Activated T-cell treated with anti-CD3 and anti-CD28 coated beads, Interleukin-2, amount 50 U/mL, for 4 hours (primary cell): ENCODE data around the gene TSC2. TPM values are rescaled to one million over a fixed set of nuclear protein-coding genes. Genes with fewer than 3 reads are reported as not detected.
"Not testable (repeated sequence)": the region's sequence is repeated elsewhere in the genome, so short reads cannot be mapped to it uniquely, and the experiment has no call there.

ENCODE experiments used
- ATAC-seq, 2 donors: fragments of 200-7000 bp; cut with Tn5 transposase; one replicate each; pipeline ENCODE4 v1.10.0; 2021
- DNase-seq: peaks from one replicate; pipeline ENCODE4 v3.0.0-alpha.2; 2020
- H3K27me3 Mint-ChIP-seq: one replicate; pipeline ENCODE4 v1.8.0; 2021; ENCODE audit warnings: low read depth, mixed read lengths
- H3K36me3 Mint-ChIP-seq: one replicate; pipeline ENCODE4 v1.8.0; 2022; ENCODE audit warnings: mixed read lengths; ENCODE audit not compliant: insufficient read depth
- H3K4me1 Mint-ChIP-seq: one replicate; pipeline ENCODE4 v1.8.0; 2021; ENCODE audit warnings: low read depth, mixed read lengths
- H3K4me3 Mint-ChIP-seq: one replicate; pipeline ENCODE4 v1.8.0; 2021; ENCODE audit warnings: mild to moderate bottlenecking, moderate library complexity, mixed read lengths
- H3K9me3 Mint-ChIP-seq: one replicate; pipeline ENCODE4 v1.8.0; 2021; ENCODE audit warnings: mixed read lengths
- total RNA-seq, 3 donors: library from RNA; stranded (reverse); gene quantifications; one replicate each; pipeline ENCODE4 v1.2.1, GENCODE V29; 2021

TSC2 gene
- total RNA-seq, 3 donors from 2014 or later, result 87.6 to 98.0 (median 94.5) TPM

DNA sequence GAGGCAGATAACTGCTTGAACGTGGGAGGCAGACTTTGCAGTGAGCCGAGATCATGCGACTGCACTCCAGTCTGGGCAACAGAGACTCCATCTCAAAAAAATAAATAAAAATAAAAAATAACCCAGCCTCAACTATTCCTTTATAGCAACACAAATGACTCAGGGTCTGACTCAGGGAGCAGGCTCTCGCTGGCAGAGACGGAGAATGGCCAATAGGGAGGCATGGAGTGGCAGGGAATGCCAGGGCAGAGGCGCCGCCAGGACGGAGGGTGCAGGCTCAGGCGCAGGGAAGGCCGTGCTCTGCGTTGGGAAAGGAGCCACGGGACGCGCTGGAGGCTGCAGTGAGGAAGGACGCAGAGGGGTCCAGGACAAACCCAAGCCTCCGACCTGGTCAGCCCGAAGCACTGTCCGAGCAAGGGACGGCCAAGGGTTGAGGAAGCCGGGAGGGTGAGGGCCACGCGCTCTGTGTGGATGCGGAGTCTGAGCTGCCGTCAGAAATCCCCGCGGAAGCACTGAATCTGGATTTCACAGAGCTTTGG, 47.6 kb downstream of the TSC2 start:
- Mint-ChIP-seq H3K4me3 (no peak overlapping the region), H3K4me1 (no peaks in the 10 kb centered on the region), H3K9me3 (no peaks in the 10 kb centered on the region), H3K36me3 (peaks cover 4% of the 10 kb centered on the region), H3K27me3 (no peaks in the 10 kb centered on the region)
- DNase-seq, result no peak
- no peak for ATAC-seq

DNA sequence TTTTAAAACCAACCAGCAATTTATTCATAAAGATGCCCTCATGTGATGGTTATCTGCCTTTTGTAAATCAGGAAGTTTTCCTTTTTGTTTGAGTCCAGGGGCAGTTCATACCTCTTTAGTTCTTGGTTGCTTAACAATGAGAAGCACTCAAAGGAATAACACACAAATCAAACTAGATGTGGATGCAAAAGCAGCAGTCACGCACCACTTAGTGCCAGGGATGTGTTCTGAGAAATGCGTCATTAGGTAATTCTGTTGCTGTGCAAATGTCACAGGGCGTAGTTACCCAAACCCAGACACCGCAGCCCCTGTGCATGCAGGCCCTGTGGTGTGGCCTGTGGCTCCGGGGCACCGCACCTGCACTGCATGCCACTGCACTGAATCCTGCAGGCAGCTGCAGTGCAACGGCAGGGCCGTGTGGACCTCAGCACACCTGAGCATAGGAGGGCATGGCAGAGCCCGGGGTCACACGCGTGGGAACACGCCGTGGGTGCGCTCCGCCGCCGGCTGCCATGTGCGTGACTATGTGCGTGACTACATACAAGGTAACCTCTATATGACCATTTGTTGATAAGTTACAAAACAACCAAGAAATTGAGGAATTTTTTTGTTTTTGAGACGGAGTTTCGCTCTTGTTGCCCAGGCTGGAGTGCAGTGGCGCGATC, 48.3 kb downstream of the TSC2 start:
- H3K4me3 Mint-ChIP-seq, result no peak overlapping the region
- H3K27me3 Mint-ChIP-seq, result no peaks in the 10 kb centered on the region
- H3K9me3 Mint-ChIP-seq, result no peaks in the 10 kb centered on the region
- ATAC-seq (no peak), DNase-seq (no peak)
- H3K4me1 Mint-ChIP-seq, result no peaks in the 10 kb centered on the region
- peaks cover 4% of the 10 kb centered on the region for H3K36me3 Mint-ChIP-seq

DNA sequence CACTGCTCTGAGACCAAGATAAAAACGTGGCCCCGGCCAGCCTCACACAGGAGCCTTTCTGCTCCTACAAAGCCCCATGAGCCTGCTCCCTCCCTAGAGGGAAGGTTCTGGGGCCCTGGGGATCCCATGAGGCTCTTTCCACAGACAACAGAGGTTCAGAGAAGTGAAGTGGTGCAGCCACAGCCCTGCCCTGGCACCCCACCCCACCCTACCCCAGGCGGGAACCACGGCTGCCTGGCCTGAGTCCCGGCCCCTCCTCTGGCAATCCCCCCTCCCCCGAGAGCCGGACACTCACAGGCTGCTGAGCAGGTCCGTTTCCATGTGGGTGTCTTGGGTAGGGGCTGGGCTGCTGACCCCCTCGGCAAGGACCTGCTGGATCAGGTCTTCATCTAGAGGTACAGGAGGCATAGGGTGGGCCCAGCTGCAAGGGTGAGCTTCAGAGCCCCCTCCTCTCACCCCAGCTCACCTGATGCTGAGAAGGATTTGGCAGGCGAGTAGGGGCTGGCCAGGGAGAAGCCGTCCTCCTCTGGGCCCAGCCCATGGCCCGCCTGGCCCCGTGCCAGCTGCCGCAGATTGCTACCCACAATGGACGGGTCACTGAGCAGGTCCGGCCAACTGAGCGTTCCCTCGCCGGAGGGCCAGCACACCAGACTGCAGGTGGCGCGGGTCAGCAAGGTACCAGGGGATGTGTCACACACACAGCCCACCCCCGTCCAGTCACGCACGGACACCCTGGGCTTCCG, 49.2 kb downstream of the TSC2 start:
- H3K4me1 Mint-ChIP-seq, result no peaks in the 10 kb centered on the region
- ATAC-seq, result no peak
- H3K27me3 Mint-ChIP-seq, result no peaks in the 10 kb centered on the region
- no peak overlapping the region for H3K4me3 Mint-ChIP-seq
- peaks cover 8% of the 10 kb centered on the region for H3K36me3 Mint-ChIP-seq
- no peaks in the 10 kb centered on the region for H3K9me3 Mint-ChIP-seq
- DNase-seq, result no peak

DNA sequence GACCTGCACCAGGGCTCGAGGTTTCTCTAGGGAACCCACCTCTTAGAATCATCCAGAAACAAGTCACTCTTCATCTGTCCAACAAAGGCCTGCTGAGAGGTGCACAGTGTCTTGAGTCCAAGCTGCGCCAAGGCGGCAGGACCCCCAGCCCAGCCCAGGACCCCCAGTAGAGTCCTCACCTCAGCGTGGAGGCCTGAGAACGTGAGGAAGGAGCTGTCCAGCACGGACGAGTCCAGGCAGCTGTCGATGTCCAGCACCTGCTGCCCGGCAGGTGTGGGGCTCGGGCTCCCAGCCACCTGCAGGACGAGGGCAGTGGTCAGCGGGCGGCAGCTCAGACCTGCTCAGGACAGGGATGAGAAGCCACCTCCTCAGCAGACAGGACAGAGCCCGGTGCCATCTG, 49.9 kb downstream of the TSC2 start:
- not testable (repeated sequence) for DNase-seq, H3K36me3 Mint-ChIP-seq, H3K4me1 Mint-ChIP-seq, ATAC-seq, H3K9me3 Mint-ChIP-seq, H3K27me3 Mint-ChIP-seq, H3K4me3 Mint-ChIP-seq

DNA sequence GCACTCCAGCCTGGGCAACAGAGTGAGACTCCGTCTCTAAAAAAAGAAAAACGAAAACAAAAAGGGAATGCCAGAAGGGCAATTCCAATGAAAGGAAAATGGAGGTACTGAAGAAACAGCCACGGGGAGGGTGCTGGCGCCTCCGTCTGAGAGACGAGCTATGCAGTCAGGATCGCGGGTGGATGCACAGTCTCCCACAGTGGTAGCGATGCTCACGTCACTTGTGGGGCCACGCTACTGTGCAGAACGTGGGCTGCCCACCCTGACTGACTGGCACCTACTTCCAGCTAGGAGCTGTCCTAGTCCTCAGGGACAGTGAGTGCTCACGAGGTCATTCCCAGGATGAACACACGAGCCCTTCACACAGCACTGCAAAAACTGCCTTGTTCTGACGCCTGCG, 53.8 kb downstream of the TSC2 start:
- H3K27me3 Mint-ChIP-seq, ATAC-seq, DNase-seq, H3K4me3 Mint-ChIP-seq, H3K4me1 Mint-ChIP-seq, H3K9me3 Mint-ChIP-seq, H3K36me3 Mint-ChIP-seq: not testable (repeated sequence)

GRCh38 chr16:2102471-2102870, 54.7 kb downstream of the TSC2 start:
- DNase-seq, result no peak
- no peak for ATAC-seq
- Mint-ChIP-seq H3K4me1 (no peaks in the 10 kb centered on the region), H3K36me3 (peaks cover 5% of the 10 kb centered on the region), H3K27me3 (no peaks in the 10 kb centered on the region), H3K4me3 (no peak overlapping the region), H3K9me3 (no peaks in the 10 kb centered on the region)

DNA sequence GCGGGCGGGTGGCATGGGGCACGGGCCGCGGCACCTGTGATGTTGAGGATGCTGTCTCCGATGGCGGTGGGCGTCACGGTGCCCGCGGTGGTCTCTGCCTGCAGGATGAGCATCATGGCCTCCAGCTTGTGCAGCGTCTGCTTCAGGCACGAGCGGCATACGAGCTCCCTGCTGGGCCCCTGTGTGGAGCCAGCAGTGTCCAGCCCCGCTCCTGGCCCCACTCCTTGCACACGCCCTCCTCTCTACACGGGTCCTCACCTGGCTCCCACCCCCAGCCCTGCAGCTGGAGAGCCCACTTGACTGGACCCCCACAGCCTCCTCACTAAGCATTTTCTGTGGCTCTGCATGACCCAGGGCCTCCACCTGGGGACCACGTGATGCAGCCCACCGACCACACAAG, 56.7 kb downstream of the TSC2 start:
- H3K36me3 Mint-ChIP-seq, H3K4me3 Mint-ChIP-seq, H3K4me1 Mint-ChIP-seq, ATAC-seq, H3K27me3 Mint-ChIP-seq, H3K9me3 Mint-ChIP-seq, DNase-seq: not testable (repeated sequence)

DNA sequence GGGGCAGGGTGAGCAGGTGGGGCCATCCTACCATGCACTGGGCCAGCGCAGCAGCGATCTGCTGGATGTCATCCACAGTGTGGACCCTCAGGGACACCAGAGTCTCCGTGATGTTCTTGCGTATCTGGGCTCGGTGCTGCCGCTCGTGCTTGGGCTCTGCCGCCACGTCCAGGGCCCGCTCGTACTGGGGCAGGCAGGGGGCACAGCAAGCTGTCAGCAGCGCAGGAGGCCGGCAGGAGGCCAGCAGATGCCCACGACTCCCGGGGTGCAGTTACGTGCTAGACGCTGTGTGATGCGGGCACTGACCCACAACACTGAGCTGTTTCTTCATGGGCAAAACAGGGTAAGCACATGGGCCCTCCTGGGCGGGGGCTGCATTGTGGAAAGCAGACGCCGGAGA, 57.5 kb downstream of the TSC2 start:
- H3K4me1 Mint-ChIP-seq, H3K9me3 Mint-ChIP-seq, DNase-seq, ATAC-seq, H3K27me3 Mint-ChIP-seq, H3K36me3 Mint-ChIP-seq, H3K4me3 Mint-ChIP-seq: not testable (repeated sequence)

DNA sequence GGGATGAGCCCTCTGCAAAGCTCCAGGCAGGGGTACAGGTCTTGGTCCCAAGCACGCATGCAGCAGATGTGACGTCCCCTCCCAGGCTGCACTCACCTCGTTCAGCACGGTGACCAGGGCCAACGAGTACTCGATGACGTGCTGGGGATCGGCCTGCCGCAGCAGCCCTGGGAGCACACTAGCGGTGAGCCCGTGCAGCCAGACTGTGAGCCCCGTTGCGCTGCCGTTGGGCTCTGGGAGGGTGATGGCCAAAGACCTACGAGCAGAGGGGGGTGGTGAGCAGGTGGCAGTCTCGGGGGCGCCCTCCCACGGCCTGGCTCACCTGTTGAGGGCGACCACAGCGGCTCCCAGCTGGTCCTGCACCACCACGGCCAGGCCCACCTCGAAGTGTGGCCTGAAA, 58.0 kb downstream of the TSC2 start:
- H3K4me1 Mint-ChIP-seq, H3K36me3 Mint-ChIP-seq: not testable (repeated sequence)

DNA sequence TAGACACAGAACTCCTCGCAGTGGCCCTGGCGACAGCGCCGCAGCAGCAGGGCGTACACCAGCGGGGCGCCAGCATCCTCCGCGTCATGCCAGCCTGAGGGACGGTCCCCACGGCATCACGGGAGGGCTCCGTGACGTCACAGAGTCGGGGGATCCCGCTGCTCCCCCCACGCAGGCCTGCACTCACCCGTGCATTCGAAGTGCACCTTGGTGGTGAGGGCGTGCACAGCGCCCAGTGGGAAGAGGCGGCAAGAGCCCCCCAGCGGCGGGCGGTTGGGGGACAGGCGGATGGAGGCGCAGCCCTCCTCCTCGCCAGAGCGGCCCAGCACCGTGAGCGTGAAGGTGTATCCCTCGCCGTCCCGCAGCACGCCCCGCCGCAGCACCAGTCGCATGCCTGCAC, 58.4 kb downstream of the TSC2 start:
- not testable (repeated sequence) for H3K36me3 Mint-ChIP-seq, H3K9me3 Mint-ChIP-seq, DNase-seq, ATAC-seq, H3K27me3 Mint-ChIP-seq, H3K4me1 Mint-ChIP-seq, H3K4me3 Mint-ChIP-seq

More for the DNA sequence above, 58.0 kb downstream of the TSC2 start:
- not testable (repeated sequence) for H3K4me3 Mint-ChIP-seq, H3K27me3 Mint-ChIP-seq, H3K9me3 Mint-ChIP-seq, DNase-seq, ATAC-seq

GRCh38 chr16:2107121-2107790, 59.5 kb downstream of the TSC2 start:
- H3K27me3 Mint-ChIP-seq, H3K36me3 Mint-ChIP-seq, H3K9me3 Mint-ChIP-seq, H3K4me1 Mint-ChIP-seq, DNase-seq, ATAC-seq, H3K4me3 Mint-ChIP-seq: not testable (repeated sequence)

DNA sequence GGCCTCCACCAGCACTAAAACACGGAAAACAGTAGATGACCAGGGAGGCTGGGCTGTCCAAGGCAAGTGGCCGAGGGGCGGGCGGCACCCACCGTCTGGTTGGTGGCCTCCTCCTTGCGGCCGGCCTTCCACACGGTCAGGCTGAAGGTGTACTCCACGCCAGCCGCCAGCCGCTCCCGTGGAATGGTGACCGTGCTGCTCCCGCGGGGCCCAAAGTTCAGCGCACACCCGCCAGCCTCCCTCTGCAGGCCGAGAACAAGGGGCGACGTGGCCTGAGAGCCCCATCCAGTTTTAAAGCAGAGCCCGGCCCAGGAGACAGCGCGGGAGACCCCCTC, 60.0 kb downstream of the TSC2 start:
- not testable (repeated sequence) for H3K4me1 Mint-ChIP-seq, H3K27me3 Mint-ChIP-seq, H3K9me3 Mint-ChIP-seq, H3K36me3 Mint-ChIP-seq, ATAC-seq, DNase-seq, H3K4me3 Mint-ChIP-seq

- not testable (repeated sequence) for H3K36me3 Mint-ChIP-seq, DNase-seq
Measured at GRCh38 chr16:2108446-2109270, 60.9 kb downstream of the TSC2 start.

GRCh38 chr16:2109271-2109580, 61.4 kb downstream of the TSC2 start:
- H3K36me3 Mint-ChIP-seq, H3K4me3 Mint-ChIP-seq, ATAC-seq, H3K27me3 Mint-ChIP-seq, DNase-seq, H3K9me3 Mint-ChIP-seq, H3K4me1 Mint-ChIP-seq: not testable (repeated sequence)

More at GRCh38 chr16:2108446-2109270, 60.9 kb downstream of the TSC2 start:
- ATAC-seq, H3K27me3 Mint-ChIP-seq, H3K9me3 Mint-ChIP-seq, H3K4me1 Mint-ChIP-seq, H3K4me3 Mint-ChIP-seq: not testable (repeated sequence)
